Thymus (tissue), 11 donors: ENCODE results near the gene S100A14. TPM values are rescaled to one million over a fixed set of nuclear protein-coding genes. Genes with fewer than 3 reads are reported as not detected.

Source experiments
- DNase-seq, 9 donors: peaks; one replicate each; pipeline ENCODE4 v3.0.0-alpha.2; 2013; ENCODE audit warnings: low spot score in 9 of 9, low read depth in 6 of 9, missing footprints in 1 of 9
- H3K27ac ChIP-seq, 2 donors: one replicate each; pipeline ENCODE4 v1.5.1; 2013; ENCODE audit warnings: control low read depth in 1 of 2, low read depth in 1 of 2, low read length in 1 of 2, mild to moderate bottlenecking in 1 of 2, moderate library complexity in 1 of 2
- H3K27me3 ChIP-seq, 2 donors: one replicate each; pipeline ENCODE4 v1.5.1; 2013; ENCODE audit warnings: low read length in 1 of 2; ENCODE audit not compliant: control insufficient read depth in 2 of 2, insufficient read depth in 1 of 2
- H3K36me3 ChIP-seq, 2 donors: one replicate each; pipeline ENCODE4 v1.5.1; 2013; ENCODE audit warnings: low read length in 1 of 2, mild to moderate bottlenecking in 1 of 2, moderate library complexity in 1 of 2; ENCODE audit not compliant: control insufficient read depth in 2 of 2, insufficient read depth in 2 of 2
- H3K4me1 ChIP-seq, 2 donors: one replicate each; pipeline ENCODE4 v1.5.1; 2013; ENCODE audit warnings: low read length in 2 of 2; ENCODE audit not compliant: control insufficient read depth in 2 of 2, insufficient read depth in 2 of 2
- H3K4me3 ChIP-seq, 2 donors: one replicate each; pipeline ENCODE4 v1.5.1; 2013; ENCODE audit warnings: low read length in 2 of 2, control low read depth in 1 of 2, mild to moderate bottlenecking in 1 of 2
- H3K9me3 ChIP-seq, 2 donors: one replicate each; pipeline ENCODE4 v1.5.1; 2013; ENCODE audit warnings: low read length in 1 of 2, mild to moderate bottlenecking in 1 of 2; ENCODE audit not compliant: control insufficient read depth in 2 of 2, insufficient read depth in 1 of 2
- WGBS: extraction: QIAGEN DNeasy Blood & Tissue Kit; methylation state at CpG from one replicate; pipeline ENCODE4 v1.1.7; 2013; 5-methylcytosine and 5-hydroxymethylcytosine counted together
- polyA plus RNA-seq: library from polyadenylated mRNA; stranded (reverse); fragments of 200-250 nt; gene quantifications from one replicate; pipeline ENCODE4 v1.2.3, GENCODE V29; 2013
- total RNA-seq: library from RNA; stranded (reverse); fragments of 120-200 nt; gene quantifications from one replicate; pipeline ENCODE4 v1.2.4, GENCODE V29; 2013
- donor health status: healthy.

The S100A14 gene
- total and polyA plus RNA-seq, 2 donors = 137 to 302 TPM

- H3K9me3 ChIP-seq = no peaks in the 10 kb centered on the region
- no peak overlapping the region for H3K4me3 ChIP-seq
- H3K27me3 ChIP-seq = no peaks in the 10 kb centered on the region
- WGBS = 75% methylated on average over 6 of the region's 6 CpGs
- no peak for DNase-seq
- H3K27ac ChIP-seq = peak overlapping the region in 1 of 2 donors; percentile 48
- H3K36me3 ChIP-seq = no peaks in the 10 kb centered on the region
- no peaks in the 10 kb centered on the region for H3K4me1 ChIP-seq
Measured at GRCh38 chr1:153609585-153609907, 6.6 kb downstream of the S100A14 start.

GRCh38 chr1:153608742-153609584 is 7.2 kb downstream of the S100A14 start:
- H3K9me3 ChIP-seq = no peaks in the 10 kb centered on the region
- 92% methylated on average over 19 of the region's 19 CpGs for WGBS
- H3K27me3 ChIP-seq = no peaks in the 10 kb centered on the region
- no peak for DNase-seq
- peak overlapping the region in 1 of 2 donors; percentile 48 for H3K27ac ChIP-seq
- no peaks in the 10 kb centered on the region for H3K4me1 ChIP-seq
- no peaks in the 10 kb centered on the region for H3K36me3 ChIP-seq
- no peak overlapping the region for H3K4me3 ChIP-seq

- WGBS = 96% methylated on average over 7 of the region's 7 CpGs
- H3K4me1 ChIP-seq = no peaks in the 10 kb centered on the region
- no peak for DNase-seq
Measured at GRCh38 chr1:153608089-153608682, 7.9 kb downstream of the S100A14 start.

GRCh38 chr1:153607381-153607780 is 8.7 kb downstream of the S100A14 start:
- WGBS = 97% methylated on average over 8 of the region's 8 CpGs
- Histone ChIP-seq H3K4me3 (no peak overlapping the region), H3K27ac (no peak overlapping the region), H3K27me3 (no peaks in the 10 kb centered on the region), H3K9me3 (peaks cover 0 to 3% of the 10 kb centered on the region in 2 donors), H3K4me1 (peaks cover 0 to 5% of the 10 kb centered on the region in 2 donors), H3K36me3 (no peaks in the 10 kb centered on the region)
- DNase-seq = no peak

More at GRCh38 chr1:153608089-153608682, 7.9 kb downstream of the S100A14 start:
- Histone ChIP-seq H3K36me3 (no peaks in the 10 kb centered on the region), H3K9me3 (peaks cover 0 to 3% of the 10 kb centered on the region in 2 donors), H3K4me3 (no peak overlapping the region), H3K27ac (peak overlapping the region in 1 of 2 donors; percentile 31), H3K27me3 (no peaks in the 10 kb centered on the region)

GRCh38 chr1:153606194-153606593 is 9.9 kb downstream of the S100A14 start:
- peaks cover 0 to 7% of the 10 kb centered on the region in 2 donors for H3K4me1 ChIP-seq
- H3K4me3 ChIP-seq = no peak overlapping the region
- H3K27ac ChIP-seq = no peak overlapping the region
- WGBS = 91% methylated on average over 11 of the region's 11 CpGs
- DNase-seq = no peak
- peaks cover 0 to 3% of the 10 kb centered on the region in 2 donors for H3K9me3 ChIP-seq
- H3K27me3 ChIP-seq = no peaks in the 10 kb centered on the region
- H3K36me3 ChIP-seq = no peaks in the 10 kb centered on the region

- Histone ChIP-seq H3K36me3 (no peaks in the 10 kb centered on the region), H3K4me3 (no peak overlapping the region), H3K9me3 (peaks cover 0 to 3% of the 10 kb centered on the region in 2 donors), H3K4me1 (peaks cover 10 to 28% of the 10 kb centered on the region in 2 donors), H3K27me3 (no peaks in the 10 kb centered on the region), H3K27ac (peak overlapping the region in 1 of 2 donors; percentile 30)
- 69% methylated on average over 6 of the region's 6 CpGs for WGBS
- DNase-seq = peak in 1 of 9 donors; percentile 35
Measured at GRCh38 chr1:153602749-153603148, 13.4 kb downstream of the S100A14 start.

- 95% methylated on average over 7 of the region's 7 CpGs for WGBS
- DNase-seq = no peak
- Histone ChIP-seq H3K36me3 (no peaks in the 10 kb centered on the region), H3K9me3 (peaks cover 0 to 3% of the 10 kb centered on the region in 2 donors), H3K27me3 (no peaks in the 10 kb centered on the region), H3K4me1 (peaks cover 16 to 40% of the 10 kb centered on the region in 2 donors), H3K4me3 (no peak overlapping the region), H3K27ac (no peak overlapping the region)
Measured at GRCh38 chr1:153599847-153600246, 16.3 kb downstream of the S100A14 start.

- peak; percentile 50 to 88 (median 63) for DNase-seq
- 52% methylated on average over 7 of the region's 7 CpGs for WGBS
- H3K27me3 ChIP-seq = no peaks in the 10 kb centered on the region
- no peak overlapping the region for H3K4me3 ChIP-seq
- H3K27ac ChIP-seq = peak overlapping the region; percentile 91 to 98
- H3K9me3 ChIP-seq = peaks cover 0 to 3% of the 10 kb centered on the region in 2 donors
- no peaks in the 10 kb centered on the region for H3K36me3 ChIP-seq
- H3K4me1 ChIP-seq = peaks cover 16 to 40% of the 10 kb centered on the region in 2 donors
Measured at GRCh38 chr1:153598309-153599172, 17.6 kb downstream of the S100A14 start.
